ENCODE data around the gene PLD6.
"Not testable (repeated sequence)": the region's sequence is repeated elsewhere in the genome, so short reads cannot be mapped to it uniquely, and the experiment has no call there.

The PLD6 gene

GRCh38 chr17:17195466-17195865, 10.7 kb downstream of the PLD6 start:
- not testable (repeated sequence) for H3K27me3 ChIP-seq (ENCODE audit: control insufficient read depth in 1 of 2, insufficient read depth in 1 of 2, low read length in 2 of 2); H3K4ac ChIP-seq (ENCODE audit: low read depth in 1 of 2, low read length in 2 of 2); H4K8ac ChIP-seq (ENCODE audit: low read length); H2BK120ac ChIP-seq (ENCODE audit: low read depth, low read length); H3K18ac ChIP-seq (ENCODE audit: low read depth in 1 of 2, low read length in 2 of 2); H3K36me3 ChIP-seq (ENCODE audit: control insufficient read depth in 1 of 2, insufficient read depth in 2 of 2, low read depth in 1 of 2, low read length in 2 of 2); H2AFZ ChIP-seq (ENCODE audit: low read depth, low read length); H3K4me3 ChIP-seq (ENCODE audit: insufficient read depth in 1 of 2, low read depth in 1 of 2, low read length in 2 of 2); H2BK15ac ChIP-seq (ENCODE audit: low read depth, poor library complexity, severe bottlenecking); DNase-seq; H3K79me1 ChIP-seq (replicated peaks; ENCODE audit: low read length, poor library complexity, severe bottlenecking); H2BK5ac ChIP-seq (ENCODE audit: low read depth, low read length, poor library complexity, severe bottlenecking); H4K91ac ChIP-seq (ENCODE audit: low read length); H3K27ac ChIP-seq (ENCODE audit: low read length, poor library complexity, severe bottlenecking); H2BK12ac ChIP-seq (ENCODE audit: low read length in 2 of 2); H3K14ac ChIP-seq (ENCODE audit: low read length in 2 of 2); H3K23ac ChIP-seq (ENCODE audit: low read length in 2 of 2); H3K9ac ChIP-seq (ENCODE audit: low read length); H3K9me3 ChIP-seq (ENCODE audit: control insufficient read depth, low read length); H3K4me2 ChIP-seq (ENCODE audit: low read length, poor library complexity, severe bottlenecking); H2AK5ac ChIP-seq (ENCODE audit: low read length, severe bottlenecking)
- peaks cover 10% of the 10 kb centered on the region for H3K4me1 ChIP-seq (ENCODE audit: control insufficient read depth, insufficient read depth, low read depth, low read length)
- WGBS = 100% methylated on average over 5 of the region's 5 CpGs

- Histone ChIP-seq H4K91ac (ENCODE audit: low read length) (peak overlapping the region; percentile 34), H2BK15ac (ENCODE audit: low read depth, poor library complexity, severe bottlenecking) (no peak overlapping the region), H2BK5ac (ENCODE audit: low read depth, low read length, poor library complexity, severe bottlenecking) (no peak overlapping the region), H3K9ac (ENCODE audit: low read length) (no peak overlapping the region), H3K79me1 (replicated peaks; ENCODE audit: low read length, poor library complexity, severe bottlenecking) (peaks cover 2% of the 10 kb centered on the region), H3K14ac (ENCODE audit: low read length in 2 of 2) (no peak overlapping the region), H3K4me3 (ENCODE audit: insufficient read depth in 1 of 2, low read depth in 1 of 2, low read length in 2 of 2) (no peak overlapping the region), H3K27me3 (ENCODE audit: control insufficient read depth in 1 of 2, insufficient read depth in 1 of 2, low read length in 2 of 2) (no peaks in the 10 kb centered on the region), H2AK5ac (ENCODE audit: low read length, severe bottlenecking) (peak overlapping the region; percentile 36), H2BK12ac (ENCODE audit: low read length in 2 of 2) (peak overlapping the region; percentile 50 to 76), H3K36me3 (ENCODE audit: control insufficient read depth in 1 of 2, insufficient read depth in 2 of 2, low read depth in 1 of 2, low read length in 2 of 2) (peaks cover 21 to 29% of the 10 kb centered on the region in 2 experiments), H2BK120ac (ENCODE audit: low read depth, low read length) (no peak overlapping the region), H4K8ac (ENCODE audit: low read length) (no peak overlapping the region), H3K4me1 (ENCODE audit: control insufficient read depth, insufficient read depth, low read depth, low read length) (peaks cover 20% of the 10 kb centered on the region), H2AFZ (ENCODE audit: low read depth, low read length) (no peak overlapping the region), H3K4me2 (ENCODE audit: low read length, poor library complexity, severe bottlenecking) (no peak overlapping the region), H3K4ac (ENCODE audit: low read depth in 1 of 2, low read length in 2 of 2) (peak overlapping the region in 1 of 2 experiments; percentile 61), H3K18ac (ENCODE audit: low read depth in 1 of 2, low read length in 2 of 2) (peak overlapping the region in 1 of 2 experiments; percentile 84), H3K9me3 (ENCODE audit: control insufficient read depth, low read length) (no peaks in the 10 kb centered on the region), H3K23ac (ENCODE audit: low read length in 2 of 2) (no peak overlapping the region), H3K27ac (ENCODE audit: low read length, poor library complexity, severe bottlenecking) (no peak overlapping the region)
- peak; percentile 70 for DNase-seq
- 59% methylated on average over 10 of the region's 10 CpGs for WGBS
These were observed 14.2 kb downstream of the PLD6 start for GRCh38 chr17:17191961-17192381.

- Histone ChIP-seq H4K91ac (ENCODE audit: low read length) (peak overlapping the region; percentile 95), H3K4ac (ENCODE audit: low read depth in 1 of 2, low read length in 2 of 2) (peak overlapping the region in 1 of 2 experiments; percentile 34), H4K8ac (ENCODE audit: low read length) (peak overlapping the region; percentile 91), H2AFZ (ENCODE audit: low read depth, low read length) (no peak overlapping the region), H2AK5ac (ENCODE audit: low read length, severe bottlenecking) (peak overlapping the region; percentile 33), H3K4me1 (ENCODE audit: control insufficient read depth, insufficient read depth, low read depth, low read length) (peaks cover 24% of the 10 kb centered on the region), H3K27ac (ENCODE audit: low read length, poor library complexity, severe bottlenecking) (peak overlapping the region; percentile 47), H3K9ac (ENCODE audit: low read length) (no peak overlapping the region), H2BK5ac (ENCODE audit: low read depth, low read length, poor library complexity, severe bottlenecking) (no peak overlapping the region), H3K4me2 (ENCODE audit: low read length, poor library complexity, severe bottlenecking) (peak overlapping the region; percentile 62), H3K14ac (ENCODE audit: low read length in 2 of 2) (no peak overlapping the region), H3K9me3 (ENCODE audit: control insufficient read depth, low read length) (no peaks in the 10 kb centered on the region), H2BK15ac (ENCODE audit: low read depth, poor library complexity, severe bottlenecking) (peak overlapping the region; percentile 48), H3K23ac (ENCODE audit: low read length in 2 of 2) (peak overlapping the region in 1 of 2 experiments; percentile 14), H3K4me3 (ENCODE audit: insufficient read depth in 1 of 2, low read depth in 1 of 2, low read length in 2 of 2) (no peak overlapping the region), H3K18ac (ENCODE audit: low read depth in 1 of 2, low read length in 2 of 2) (peak overlapping the region; percentile 88 to 89), H2BK120ac (ENCODE audit: low read depth, low read length) (no peak overlapping the region), H3K79me1 (replicated peaks; ENCODE audit: low read length, poor library complexity, severe bottlenecking) (peaks cover 4% of the 10 kb centered on the region), H3K36me3 (ENCODE audit: control insufficient read depth in 1 of 2, insufficient read depth in 2 of 2, low read depth in 1 of 2, low read length in 2 of 2) (peaks cover 26 to 35% of the 10 kb centered on the region in 2 experiments), H3K27me3 (ENCODE audit: control insufficient read depth in 1 of 2, insufficient read depth in 1 of 2, low read length in 2 of 2) (no peaks in the 10 kb centered on the region), H2BK12ac (ENCODE audit: low read length in 2 of 2) (peak overlapping the region; percentile 33 to 65)
- 5% methylated on average over 7 of the region's 11 CpGs for WGBS
- DNase-seq = peak; percentile 93
These were observed 14.8 kb downstream of the PLD6 start for GRCh38 chr17:17191346-17191792.

GRCh38 chr17:17190188-17190587, 15.9 kb downstream of the PLD6 start:
- Histone ChIP-seq H3K27me3 (ENCODE audit: control insufficient read depth in 1 of 2, insufficient read depth in 1 of 2, low read length in 2 of 2) (no peaks in the 10 kb centered on the region), H2BK15ac (ENCODE audit: low read depth, poor library complexity, severe bottlenecking) (no peak overlapping the region), H3K9me3 (ENCODE audit: control insufficient read depth, low read length) (no peaks in the 10 kb centered on the region), H3K4me3 (ENCODE audit: insufficient read depth in 1 of 2, low read depth in 1 of 2, low read length in 2 of 2) (no peak overlapping the region), H3K14ac (ENCODE audit: low read length in 2 of 2) (no peak overlapping the region), H2AFZ (ENCODE audit: low read depth, low read length) (no peak overlapping the region), H2BK12ac (ENCODE audit: low read length in 2 of 2) (peak overlapping the region in 1 of 2 experiments; percentile 67), H3K27ac (ENCODE audit: low read length, poor library complexity, severe bottlenecking) (no peak overlapping the region), H3K18ac (ENCODE audit: low read depth in 1 of 2, low read length in 2 of 2) (peak overlapping the region in 1 of 2 experiments; percentile 77), H3K79me1 (replicated peaks; ENCODE audit: low read length, poor library complexity, severe bottlenecking) (peaks cover 4% of the 10 kb centered on the region), H2BK5ac (ENCODE audit: low read depth, low read length, poor library complexity, severe bottlenecking) (no peak overlapping the region), H3K36me3 (ENCODE audit: control insufficient read depth in 1 of 2, insufficient read depth in 2 of 2, low read depth in 1 of 2, low read length in 2 of 2) (peaks cover 27 to 46% of the 10 kb centered on the region in 2 experiments), H3K4me1 (ENCODE audit: control insufficient read depth, insufficient read depth, low read depth, low read length) (peaks cover 24% of the 10 kb centered on the region), H4K91ac (ENCODE audit: low read length) (no peak overlapping the region), H3K23ac (ENCODE audit: low read length in 2 of 2) (no peak overlapping the region), H3K9ac (ENCODE audit: low read length) (no peak overlapping the region), H4K8ac (ENCODE audit: low read length) (peak overlapping the region; percentile 71), H3K4ac (ENCODE audit: low read depth in 1 of 2, low read length in 2 of 2) (no peak overlapping the region), H3K4me2 (ENCODE audit: low read length, poor library complexity, severe bottlenecking) (no peak overlapping the region), H2AK5ac (ENCODE audit: low read length, severe bottlenecking) (peak overlapping the region; percentile 53), H2BK120ac (ENCODE audit: low read depth, low read length) (peak overlapping the region; percentile 68)
- WGBS = 94% methylated on average over 7 of the region's 7 CpGs
- DNase-seq = no peak

Measured in mesenchymal stem cell (in vitro differentiated cells and primary cell).